CD4-positive, alpha-beta T cell (primary cell): ENCODE data around the gene MSMP. TPM values are rescaled to one million over a fixed set of nuclear protein-coding genes. Genes with fewer than 3 reads are reported as not detected.

Experiments used
- ATAC-seq: fragments of 200-7000 bp; cut with Tn5 transposase; one replicate; pipeline ENCODE4 v1.10.0; 2022; ENCODE audit warnings: mild to moderate bottlenecking; ENCODE audit not compliant: poor library complexity
- CTCF ChIA-PET: fragments of 350-600 bp; sonication (Branson Sonifier 250); formaldehyde crosslinking; loops from one replicate; lab custom pipeline; 2021; ENCODE audit warnings: antibody characterized with exemption, inconsistent platforms; lab: Charles Lee
- POLR2A ChIA-PET: fragments of 350-600 bp; sonication (Branson Sonifier 250); formaldehyde crosslinking; loops from one replicate; lab custom pipeline; 2021; ENCODE audit warnings: antibody characterized with exemption, inconsistent platforms; lab: Charles Lee
- DNase-seq, 14 experiments: peaks; one replicate each; pipeline ENCODE4 v3.0.0-alpha.2; 2013 to 2020; ENCODE audit warnings: mixed read lengths in 2 of 14
- H3K27ac ChIP-seq, 2 donors: one replicate each; pipeline versions ENCODE4 v1.5.1 to v1.7.0; 2013; ENCODE audit warnings: low read length in 2 of 2, low read depth in 1 of 2, mild to moderate bottlenecking in 1 of 2
- H3K27me3 ChIP-seq, 2 experiments: 1 replicate in 1 of 2; 2 replicates in 1 of 2; pipeline versions ENCODE4 v1.6.1 to v1.7.0; 2013; ENCODE audit warnings: low read length in 2 of 2, control low read depth in 1 of 2, mild to moderate bottlenecking in 1 of 2, moderate library complexity in 1 of 2; ENCODE audit not compliant: insufficient read depth in 2 of 2, control insufficient read depth in 1 of 2
- H3K36me3 ChIP-seq: one replicate; pipeline ENCODE4 v1.6.1; 2013; ENCODE audit warnings: low read length, control low read depth; ENCODE audit not compliant: insufficient read depth
- H3K4me1 ChIP-seq: one replicate; pipeline ENCODE4 v1.6.1; 2013; ENCODE audit warnings: low read length, control low read depth; ENCODE audit not compliant: insufficient read depth
- H3K4me3 ChIP-seq: one replicate; pipeline ENCODE4 v1.5.1; 2013; ENCODE audit warnings: mild to moderate bottlenecking, low read length, moderate library complexity
- H3K9me3 ChIP-seq, 2 experiments: 1 replicate in 1 of 2; 2 replicates in 1 of 2; pipeline versions ENCODE4 v1.6.1 to v1.7.0; 2013; ENCODE audit warnings: low read length in 2 of 2, mild to moderate bottlenecking in 2 of 2, control low read depth in 1 of 2, moderate library complexity in 1 of 2; ENCODE audit not compliant: control insufficient read depth in 1 of 2, insufficient read depth in 1 of 2
- H3K27ac Mint-ChIP-seq: one replicate; pipeline ENCODE4 v1.8.0; 2020; ENCODE audit warnings: mixed read lengths
- H3K27me3 Mint-ChIP-seq: one replicate; pipeline ENCODE4 v1.8.0; 2021; ENCODE audit warnings: mixed read lengths
- H3K36me3 Mint-ChIP-seq: one replicate; pipeline ENCODE4 v1.8.0; 2021; ENCODE audit warnings: low read depth, mixed read lengths
- H3K4me1 Mint-ChIP-seq: one replicate; pipeline ENCODE4 v1.8.0; 2021; ENCODE audit warnings: low read depth, mixed read lengths
- H3K4me3 Mint-ChIP-seq: one replicate; pipeline ENCODE4 v1.8.0; 2020; ENCODE audit warnings: mild to moderate bottlenecking, mixed read lengths
- H3K9me3 Mint-ChIP-seq: one replicate; pipeline ENCODE4 v1.8.0; 2020; ENCODE audit warnings: mixed read lengths
- CTCF ChIP-seq: fragments of 200-600 bp; IDR thresholded peaks from one replicate; pipeline ENCODE4 v1.8.0; 2022; ENCODE audit warnings: antibody characterized with exemption, mild to moderate bottlenecking
- intact Hi-C, 2 experiments: fragments of 100-400 bp; cut with DNase I in 1 of 2; cut with micrococcal nuclease in 1 of 2; formaldehyde crosslinking; loops; one replicate each; pipeline versions ENCODE4 v1.15.1 to v1.9.0; 2023 to 2025; cut with DNase I, micrococcal nuclease
- total RNA-seq, 174 experiments: library from RNA in 2 of 174; stranded (reverse) in 2 of 174; gene quantifications; one replicate each; pipeline ENCODE4 v1.2.3 and lab custom pipeline; 2021 to 2026

Gene MSMP
- total RNA-seq, 2 experiments from 2014 or later, result not detected

DNA sequence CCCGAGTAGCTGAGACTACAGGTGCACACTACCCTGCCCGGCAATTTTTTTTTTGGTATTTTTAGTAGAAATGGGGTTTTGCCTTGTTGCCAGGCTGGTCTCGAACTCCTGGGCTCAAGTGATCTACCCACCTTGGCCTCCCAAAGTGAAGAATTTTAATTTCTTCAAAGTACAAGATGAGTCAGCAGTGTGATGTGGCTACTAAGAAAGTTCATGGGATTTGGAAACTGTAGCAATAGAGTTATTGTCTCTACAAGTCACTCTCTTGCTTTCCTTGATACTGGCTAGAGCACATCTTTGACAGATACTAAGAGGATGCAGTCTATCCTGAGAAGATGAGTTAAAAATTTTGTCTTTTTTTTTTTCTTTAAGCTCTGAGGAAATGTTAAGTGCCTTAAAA lies 20.0 kb downstream of the MSMP start:
- intact Hi-C loops, result loop anchor here (5.0 to 10.0 kb wide), 5 partner anchors 78 to 1031 kb away; partner anchors contain the start of genes ATOSB (in 1 of the 2), DNAJB5 (in 1 of the 2), SPAG8 (in 1 of the 2) and STOML2 (in 1 of the 2)

DNA sequence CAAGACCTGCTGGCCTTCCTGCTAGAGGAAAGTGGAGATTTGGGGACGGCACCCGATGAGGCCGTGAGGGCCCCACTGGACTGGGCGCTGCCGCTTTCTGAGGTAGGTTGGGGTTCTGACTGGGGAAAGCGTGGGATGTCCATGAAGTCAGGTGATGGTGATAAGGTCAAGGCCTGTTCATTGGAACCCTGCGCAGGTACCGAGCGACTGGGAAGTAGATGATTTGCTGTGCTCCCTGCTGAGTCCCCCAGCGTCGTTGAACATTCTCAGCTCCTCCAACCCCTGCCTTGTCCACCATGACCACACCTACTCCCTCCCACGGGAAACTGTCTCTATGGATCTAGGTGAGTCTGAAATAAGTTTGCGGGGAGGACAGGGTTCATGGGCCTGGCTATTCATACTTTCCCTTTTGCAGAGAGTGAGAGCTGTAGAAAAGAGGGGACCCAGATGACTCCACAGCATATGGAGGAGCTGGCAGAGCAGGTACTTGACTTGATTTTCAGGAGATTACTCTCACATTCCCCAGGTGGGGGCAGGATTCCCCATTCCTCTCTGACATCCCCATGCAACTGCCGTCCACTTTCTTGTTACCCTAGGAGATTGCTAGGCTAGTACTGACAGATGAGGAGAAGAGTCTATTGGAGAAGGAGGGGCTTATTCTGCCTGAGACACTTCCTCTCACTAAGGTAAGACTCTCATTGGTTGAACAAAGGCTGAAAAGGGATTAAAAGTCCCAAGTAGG lies 21.1 kb downstream of the MSMP start:
- POLR2A ChIA-PET, result interaction anchor here (0.6 to 3.9 kb wide), 24 partner anchors 8 to 1086 kb away, joined by 3 to 84 read pairs (median 9); partner anchors contain the start of genes ARHGEF39, CCDC107, CLTA and GALT
- no peaks in the 10 kb centered on the region for H3K27me3 ChIP-seq

More for the DNA sequence above, 20.0 kb downstream of the MSMP start:
- H3K4me1 ChIP-seq, result peaks cover 53% of the 10 kb centered on the region
- H3K36me3 Mint-ChIP-seq, result peaks cover 48% of the 10 kb centered on the region
- ChIA-PET POLR2A (interaction anchor here (1.0 to 4.4 kb wide), 3 partner anchors 15 to 37 kb away, joined by 5 to 30 read pairs (median 5); partner anchors contain the start of genes GBA2 and RGP1), CTCF (interaction anchor here (0.9 to 4.7 kb wide), 7 partner anchors 15 to 148 kb away, joined by 3 to 32 read pairs (median 3); partner anchors contain the start of genes CCDC107, GBA2, RGP1 and RMRP)
- TF ChIP-seq CTCF, result no peak
- peak overlapping the region; percentile 90 for H3K4me3 Mint-ChIP-seq
- ATAC-seq (no peak), DNase-seq (no peak)
- H3K36me3 ChIP-seq, result peaks cover 47% of the 10 kb centered on the region
- peaks cover 22% of the 10 kb centered on the region for H3K4me1 Mint-ChIP-seq
- no peak overlapping the region for H3K4me3 ChIP-seq
- no peak overlapping the region for H3K27ac ChIP-seq
- no peaks in the 10 kb centered on the region for H3K9me3 Mint-ChIP-seq
- no peak overlapping the region for H3K27ac Mint-ChIP-seq
- H3K27me3 ChIP-seq, result no peaks in the 10 kb centered on the region
- H3K9me3 ChIP-seq, result no peaks in the 10 kb centered on the region
- no peaks in the 10 kb centered on the region for H3K27me3 Mint-ChIP-seq

More for the DNA sequence above, 21.1 kb downstream of the MSMP start:
- H3K4me1 Mint-ChIP-seq, result peaks cover 22% of the 10 kb centered on the region
- H3K36me3 ChIP-seq, result peaks cover 36% of the 10 kb centered on the region
- no peak for ATAC-seq
- CTCF ChIA-PET, result interaction anchor here (0.6 to 4.9 kb wide), 14 partner anchors 15 to 636 kb away, joined by 3 to 40 read pairs (median 6); partner anchors contain the start of genes CCDC107, GBA2, PIGO and RGP1
- intact Hi-C loops, result loop anchor here (1.0 to 10.0 kb wide), 13 partner anchors 16 to 1032 kb away; partner anchors contain the start of genes GBA2 (in 2 of the 2), RGP1 (in 2 of the 2), ATOSB (in 1 of the 2) and DNAJB5 (in 1 of the 2)
- H3K27ac Mint-ChIP-seq, result no peak overlapping the region
- H3K9me3 Mint-ChIP-seq, result no peaks in the 10 kb centered on the region
- H3K4me3 Mint-ChIP-seq, result peak overlapping the region; percentile 90
- H3K4me1 ChIP-seq, result peaks cover 64% of the 10 kb centered on the region
- TF ChIP-seq CTCF, result no peak
- H3K9me3 ChIP-seq, result no peaks in the 10 kb centered on the region
- peaks cover 37% of the 10 kb centered on the region for H3K36me3 Mint-ChIP-seq
- peak overlapping the region; percentile 91 for H3K4me3 ChIP-seq
- peak overlapping the region; percentile 89 to 95 for H3K27ac ChIP-seq
- peak in 4 of 14 experiments; percentile 10 to 54 (median 50) for DNase-seq
- H3K27me3 Mint-ChIP-seq, result no peaks in the 10 kb centered on the region
